ENCODE results near the gene KCNJ1.

- TF ChIP-seq CTCF (IDR thresholded peaks at IDR 0.05 in 8 of 11, conservative IDR thresholded peaks at IDR 0.05 in 3 of 11), result no peak
- TF ChIP-seq POLR2A (IDR thresholded peaks at IDR 0.05), result no peak
- TF ChIP-seq POLR2AphosphoS5 (IDR thresholded peaks at IDR 0.05), result no peak
Measured at GRCh38 chr11:128857341-128857740, 9.8 kb downstream of the KCNJ1 start.
